Activated CD4-positive, alpha-beta T cell treated with anti-CD3 and anti-CD28 coated beads for 36 hours (primary cell): ENCODE measurements around the gene SHANK2. TPM values are rescaled to one million over a fixed set of nuclear protein-coding genes. Genes with fewer than 3 reads are reported as not detected.

Experiments used
- ATAC-seq: fragments of 200-7000 bp; cut with Tn5 transposase; one replicate; pipeline ENCODE4 v1.10.0; 2021; ENCODE audit warnings: mild to moderate bottlenecking, moderate library complexity
- CTCF ChIA-PET: fragments of 350-600 bp; sonication (Branson Sonifier 250); formaldehyde crosslinking; loops from one replicate; lab custom pipeline; 2021; ENCODE audit warnings: antibody characterized with exemption; lab: Charles Lee
- POLR2A ChIA-PET: fragments of 350-600 bp; sonication (Branson Sonifier 250); formaldehyde crosslinking; loops from one replicate; lab custom pipeline; 2021; ENCODE audit warnings: antibody characterized with exemption, inconsistent platforms; lab: Charles Lee
- DNase-seq: peaks from one replicate; pipeline ENCODE4 v3.0.0-alpha.2; 2020
- H3K27ac Mint-ChIP-seq: one replicate; pipeline ENCODE4 v1.8.0; 2021; ENCODE audit warnings: mixed read lengths
- H3K27me3 Mint-ChIP-seq: one replicate; pipeline ENCODE4 v1.8.0; 2021; ENCODE audit warnings: mixed read lengths
- H3K36me3 Mint-ChIP-seq: one replicate; pipeline ENCODE4 v1.8.0; 2021; ENCODE audit warnings: low read depth, mixed read lengths
- H3K4me1 Mint-ChIP-seq: one replicate; pipeline ENCODE4 v1.8.0; 2021; ENCODE audit warnings: mixed read lengths
- H3K4me3 Mint-ChIP-seq: one replicate; pipeline ENCODE4 v1.8.0; 2021; ENCODE audit warnings: mild to moderate bottlenecking, moderate library complexity, mixed read lengths
- H3K9me3 Mint-ChIP-seq: one replicate; pipeline ENCODE4 v1.8.0; 2021; ENCODE audit warnings: low read depth, mixed read lengths
- intact Hi-C, 2 experiments: fragments of 100-400 bp; cut with DNase I in 1 of 2; cut with micrococcal nuclease in 1 of 2; formaldehyde crosslinking; loops; one replicate each; pipeline versions ENCODE4 v1.14.2 to v1.15.1; 2022 to 2024; cut with DNase I, micrococcal nuclease
- total RNA-seq, 2 experiments: library from RNA; stranded (reverse); gene quantifications; one replicate each; pipeline ENCODE4 v1.2.3, GENCODE V29; 2021

SHANK2 gene
- not detected for total RNA-seq

DNA sequence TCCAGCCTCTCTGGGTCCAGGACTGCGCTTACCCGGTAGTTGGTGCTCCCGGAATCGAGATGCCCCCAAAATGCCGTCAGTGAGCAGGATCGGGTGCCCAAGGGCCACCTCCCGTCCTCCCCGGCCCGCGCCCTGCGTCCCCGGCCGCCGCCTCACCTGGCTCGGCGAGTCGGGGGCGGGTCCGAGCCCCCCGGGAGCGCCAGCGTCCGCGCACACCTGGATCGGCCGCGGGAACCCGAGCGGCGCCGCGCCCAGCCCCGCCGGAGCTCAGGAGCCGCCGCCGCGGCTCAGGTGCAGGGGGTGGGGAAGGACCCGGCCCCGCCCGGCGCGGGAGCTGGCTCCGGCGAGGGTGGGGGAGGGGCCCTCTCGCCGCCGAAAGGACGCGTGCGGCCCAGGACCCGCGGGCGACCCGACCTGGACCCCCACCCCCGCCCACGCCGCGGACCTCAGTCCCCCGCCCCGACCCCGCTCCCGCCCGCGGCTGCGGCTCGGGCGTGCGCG lies at the start of gene SHANK2:
Gene SHANK2, minus strand, starts transcription at position 309 of the 501 bp plus-strand sequence. CDS start 105,251 bp downstream, outside the sequence.
- CTCF ChIA-PET: no interaction called here
- H3K9me3 Mint-ChIP-seq: no peaks in the 10 kb centered on the region
- H3K27me3 Mint-ChIP-seq: peaks cover 48% of the 10 kb centered on the region
- ATAC-seq: no peak
- H3K27ac Mint-ChIP-seq: no peak within 1 kb of the TSS
- H3K4me1 Mint-ChIP-seq: no peaks in the 10 kb centered on the region
- no peaks in the 10 kb centered on the region for H3K36me3 Mint-ChIP-seq
- DNase-seq: no peak
- H3K4me3 Mint-ChIP-seq: no peak within 1 kb of the TSS
- intact Hi-C loops: no loop called here
- POLR2A ChIA-PET: no interaction called here

DNA sequence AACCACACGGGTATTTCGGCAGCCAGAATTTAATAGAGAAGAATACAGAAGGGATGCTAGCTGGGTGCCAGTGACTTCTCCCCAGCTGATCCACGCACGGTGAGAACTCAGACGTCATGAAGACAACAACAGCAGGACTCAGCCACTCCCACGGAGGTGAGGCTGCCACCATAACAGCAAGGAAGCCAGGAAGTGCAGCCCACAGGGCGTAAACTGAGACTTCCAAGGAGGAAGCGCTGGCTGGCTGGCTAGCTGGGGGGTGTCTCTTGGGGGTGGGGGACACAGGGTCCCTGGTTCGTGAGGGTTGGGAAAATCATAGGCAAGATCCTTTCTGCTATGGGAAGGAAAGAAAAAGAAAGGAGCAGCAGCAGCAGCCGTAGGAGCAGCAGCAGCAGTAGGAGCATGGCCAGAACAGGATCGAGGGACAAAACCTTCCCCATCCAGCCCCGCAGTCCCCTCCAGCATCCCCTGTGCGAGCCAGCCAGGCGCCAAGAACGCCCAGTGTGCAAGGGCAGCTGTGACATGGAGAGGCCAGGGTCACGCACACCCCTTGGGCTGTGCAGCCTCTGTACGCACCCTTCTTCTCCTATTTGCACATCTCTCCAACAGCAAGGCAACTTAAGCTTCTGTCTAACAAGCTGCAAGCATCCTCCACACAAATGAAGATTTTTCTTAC lies 49.6 kb upstream of the SHANK2 start:
- Mint-ChIP-seq H3K9me3 (no peaks in the 10 kb centered on the region), H3K4me1 (no peaks in the 10 kb centered on the region), H3K4me3 (no peak overlapping the region), H3K27ac (no peak overlapping the region), H3K27me3 (peaks cover 7% of the 10 kb centered on the region), H3K36me3 (no peaks in the 10 kb centered on the region)
- CTCF ChIA-PET: no interaction called here
- ATAC-seq (no peak), DNase-seq (no peak)
- intact Hi-C loops: no loop called here
- POLR2A ChIA-PET: no interaction called here

DNA sequence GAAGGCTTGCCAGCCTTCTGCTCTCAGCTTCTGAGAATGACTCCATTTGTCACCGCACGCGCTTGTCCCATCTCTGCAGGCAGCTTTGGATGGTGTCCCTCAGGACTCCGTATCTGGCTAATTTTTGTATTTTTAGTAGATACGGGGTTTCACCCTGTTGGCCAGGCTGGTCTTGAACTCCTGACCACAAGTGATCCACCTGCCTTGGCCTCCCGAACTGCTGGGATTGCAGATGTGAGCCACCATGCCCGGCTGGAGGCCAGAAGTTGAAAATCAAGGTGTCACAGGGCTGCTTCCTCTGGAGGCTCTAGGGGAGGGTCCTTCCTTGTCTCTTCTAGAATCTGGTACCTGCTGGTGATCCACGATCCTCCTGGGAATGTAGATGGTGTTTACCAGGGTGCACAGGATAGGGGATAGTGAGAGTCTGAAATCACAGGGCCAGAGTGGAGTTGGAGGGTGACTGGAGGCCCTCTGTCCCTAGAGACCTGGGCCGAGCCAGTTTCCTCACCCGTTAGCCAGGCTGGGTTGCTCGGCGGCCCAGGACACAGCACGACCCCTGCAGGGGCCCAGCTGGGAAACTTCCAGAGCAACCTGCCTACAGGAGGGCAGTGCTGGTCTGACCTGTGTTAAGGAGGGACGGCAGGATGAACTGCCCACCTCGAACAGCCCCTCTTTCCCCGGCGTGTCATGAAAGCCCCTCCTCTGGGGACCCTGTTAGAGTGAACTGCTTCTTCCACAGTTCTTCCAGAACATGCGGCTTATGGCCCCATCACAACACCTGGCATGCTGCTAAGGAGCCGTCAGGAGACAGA lies 48.9 kb upstream of the SHANK2 start:
- H3K27me3 Mint-ChIP-seq: peaks cover 10% of the 10 kb centered on the region
- DNase-seq: no peak
- no peak overlapping the region for H3K27ac Mint-ChIP-seq
- no peaks in the 10 kb centered on the region for H3K4me1 Mint-ChIP-seq
- ATAC-seq: no peak
- POLR2A ChIA-PET: no interaction called here
- CTCF ChIA-PET: interaction anchor here (0.6 kb wide), 1 partner anchor 1529 kb away, joined by 3 read pairs; no protein-coding TSS in a partner anchor
- no peak overlapping the region for H3K4me3 Mint-ChIP-seq
- H3K36me3 Mint-ChIP-seq: no peaks in the 10 kb centered on the region
- H3K9me3 Mint-ChIP-seq: no peaks in the 10 kb centered on the region
- intact Hi-C loops: no loop called here

DNA sequence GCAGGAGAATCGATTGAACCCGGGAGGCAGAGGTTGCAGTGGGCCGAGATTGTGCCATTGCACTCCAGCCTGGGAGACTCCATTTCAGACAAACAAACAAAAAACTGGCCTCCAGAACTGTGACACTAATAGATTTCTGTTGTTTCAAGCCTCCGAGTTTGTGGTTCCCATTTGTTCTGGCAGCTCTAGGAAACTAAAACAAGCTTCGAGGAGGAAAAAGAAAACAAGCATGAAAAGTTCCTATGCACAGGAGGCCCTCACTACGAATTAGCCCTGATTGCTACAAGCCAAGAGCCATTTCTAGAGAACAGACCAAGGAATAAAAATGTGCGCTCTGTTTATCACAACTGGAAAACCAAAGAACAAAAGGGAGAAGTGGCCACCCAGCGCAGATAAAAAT lies 47.8 kb upstream of the SHANK2 start:
- DNase-seq: no peak
- ChIA-PET POLR2A (no interaction called here), CTCF (no interaction called here)
- H3K4me1 Mint-ChIP-seq: no peaks in the 10 kb centered on the region
- H3K27me3 Mint-ChIP-seq: peaks cover 13% of the 10 kb centered on the region
- intact Hi-C loops: no loop called here
- H3K27ac Mint-ChIP-seq: no peak overlapping the region
- H3K36me3 Mint-ChIP-seq: no peaks in the 10 kb centered on the region
- H3K4me3 Mint-ChIP-seq: no peak overlapping the region
- ATAC-seq: no peak
- no peaks in the 10 kb centered on the region for H3K9me3 Mint-ChIP-seq

DNA sequence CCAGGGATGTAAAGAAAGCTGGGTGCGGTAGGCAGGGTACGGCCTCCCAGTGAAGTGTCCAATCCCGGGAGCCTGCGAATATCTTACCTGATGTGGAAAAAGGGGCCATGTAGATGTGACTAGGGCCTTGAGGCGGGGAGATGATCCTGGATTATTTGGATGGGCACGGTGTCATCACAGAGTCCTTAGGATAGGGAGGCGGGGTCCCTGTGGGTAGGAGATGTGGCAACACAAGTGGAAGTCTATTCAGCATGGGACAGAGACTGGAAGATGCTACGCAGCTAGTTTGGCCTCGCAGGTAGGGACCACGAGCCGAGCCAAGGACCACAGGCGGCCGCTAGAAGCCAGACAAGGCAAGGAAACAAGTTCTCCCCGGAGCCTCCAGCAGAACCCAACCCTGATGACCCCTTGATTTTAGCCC lies 46.4 kb upstream of the SHANK2 start:
- DNase-seq (no peak), ATAC-seq (no peak)
- no peak overlapping the region for H3K27ac Mint-ChIP-seq
- no peaks in the 10 kb centered on the region for H3K4me1 Mint-ChIP-seq
- intact Hi-C loops: no loop called here
- no peaks in the 10 kb centered on the region for H3K36me3 Mint-ChIP-seq
- no peak overlapping the region for H3K4me3 Mint-ChIP-seq
- H3K9me3 Mint-ChIP-seq: no peaks in the 10 kb centered on the region
- ChIA-PET POLR2A (no interaction called here), CTCF (no interaction called here)
- peaks cover 16% of the 10 kb centered on the region for H3K27me3 Mint-ChIP-seq

DNA sequence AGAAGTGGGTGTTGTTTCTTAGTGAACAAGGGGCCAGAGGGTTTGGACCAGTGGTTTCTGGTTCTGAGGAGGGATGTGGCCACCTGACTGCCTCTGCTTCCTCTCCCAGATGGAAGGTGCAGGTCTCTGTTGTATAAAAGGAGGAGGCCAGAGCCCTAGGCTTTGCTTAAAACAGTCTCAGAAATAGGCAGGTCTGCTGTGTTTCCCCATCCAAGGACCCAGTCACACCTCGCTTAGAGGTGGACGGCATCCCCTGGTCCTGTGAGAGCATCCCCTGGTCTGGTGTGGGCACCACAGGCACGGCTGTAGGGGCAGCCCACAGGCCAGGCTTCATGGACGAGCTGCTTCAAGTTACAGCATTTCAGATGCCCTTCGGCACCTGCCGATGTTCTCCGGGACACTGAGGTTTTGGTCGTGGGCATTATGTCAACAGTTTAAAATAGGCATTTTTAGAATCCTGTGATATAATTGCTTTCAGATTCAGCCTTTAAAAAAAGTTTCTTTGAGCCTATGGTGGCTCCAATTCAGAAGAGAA lies 45.7 kb upstream of the SHANK2 start:
- no peak overlapping the region for H3K4me3 Mint-ChIP-seq
- intact Hi-C loops: no loop called here
- H3K9me3 Mint-ChIP-seq: no peaks in the 10 kb centered on the region
- no peaks in the 10 kb centered on the region for H3K4me1 Mint-ChIP-seq
- ChIA-PET CTCF (no interaction called here), POLR2A (interaction anchor here (0.6 kb wide), 1 partner anchor 20 kb away, joined by 5 read pairs; no protein-coding TSS in a partner anchor)
- peaks cover 16% of the 10 kb centered on the region for H3K27me3 Mint-ChIP-seq
- DNase-seq: no peak
- no peak overlapping the region for H3K27ac Mint-ChIP-seq
- no peaks in the 10 kb centered on the region for H3K36me3 Mint-ChIP-seq
- ATAC-seq: no peak

DNA sequence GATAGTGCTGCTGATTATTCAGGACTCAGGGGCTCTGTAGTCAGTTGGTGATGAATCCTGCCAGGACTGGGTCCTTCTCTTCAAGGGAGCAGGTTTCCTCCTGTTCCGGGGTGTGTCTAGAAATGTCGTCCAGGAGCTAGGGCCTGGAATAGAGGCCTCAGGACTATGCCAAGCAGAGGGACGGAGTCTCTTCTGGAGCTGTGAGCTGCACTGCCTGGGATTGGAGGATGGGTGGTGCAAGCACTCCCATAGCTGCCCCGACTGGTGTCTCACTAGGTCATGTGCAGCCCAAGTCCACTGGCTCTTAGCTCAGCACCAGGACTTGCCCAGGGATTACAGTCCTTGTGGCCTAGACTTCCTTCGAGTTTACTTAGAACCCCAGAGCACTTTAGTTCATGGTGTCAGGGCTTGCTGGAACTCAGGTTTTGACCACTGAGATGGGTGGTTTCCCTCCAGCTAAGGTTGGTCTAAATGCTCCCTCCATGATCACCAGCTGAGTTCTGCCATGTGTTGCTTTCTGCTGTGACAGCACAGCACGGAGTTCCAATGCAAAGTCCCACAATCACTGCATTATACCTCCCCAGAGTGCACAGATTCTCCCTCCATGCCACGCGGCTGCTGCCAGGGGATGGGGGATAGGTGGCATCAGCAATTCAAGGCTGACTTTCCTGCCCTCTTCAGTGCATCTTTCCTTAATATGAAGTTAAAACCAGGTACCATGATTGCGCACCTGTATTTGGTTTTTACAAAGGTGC lies 42.6 kb upstream of the SHANK2 start:
- Mint-ChIP-seq H3K27ac (no peak overlapping the region), H3K4me3 (no peak overlapping the region), H3K9me3 (peaks cover 9% of the 10 kb centered on the region), H3K4me1 (no peaks in the 10 kb centered on the region), H3K27me3 (peaks cover 14% of the 10 kb centered on the region), H3K36me3 (no peaks in the 10 kb centered on the region)
- ChIA-PET CTCF (interaction anchor here (1.1 kb wide), 1 partner anchor 13 kb away, joined by 4 read pairs; no protein-coding TSS in a partner anchor), POLR2A (no interaction called here)
- no peak for ATAC-seq
- DNase-seq: no peak
- intact Hi-C loops: no loop called here

DNA sequence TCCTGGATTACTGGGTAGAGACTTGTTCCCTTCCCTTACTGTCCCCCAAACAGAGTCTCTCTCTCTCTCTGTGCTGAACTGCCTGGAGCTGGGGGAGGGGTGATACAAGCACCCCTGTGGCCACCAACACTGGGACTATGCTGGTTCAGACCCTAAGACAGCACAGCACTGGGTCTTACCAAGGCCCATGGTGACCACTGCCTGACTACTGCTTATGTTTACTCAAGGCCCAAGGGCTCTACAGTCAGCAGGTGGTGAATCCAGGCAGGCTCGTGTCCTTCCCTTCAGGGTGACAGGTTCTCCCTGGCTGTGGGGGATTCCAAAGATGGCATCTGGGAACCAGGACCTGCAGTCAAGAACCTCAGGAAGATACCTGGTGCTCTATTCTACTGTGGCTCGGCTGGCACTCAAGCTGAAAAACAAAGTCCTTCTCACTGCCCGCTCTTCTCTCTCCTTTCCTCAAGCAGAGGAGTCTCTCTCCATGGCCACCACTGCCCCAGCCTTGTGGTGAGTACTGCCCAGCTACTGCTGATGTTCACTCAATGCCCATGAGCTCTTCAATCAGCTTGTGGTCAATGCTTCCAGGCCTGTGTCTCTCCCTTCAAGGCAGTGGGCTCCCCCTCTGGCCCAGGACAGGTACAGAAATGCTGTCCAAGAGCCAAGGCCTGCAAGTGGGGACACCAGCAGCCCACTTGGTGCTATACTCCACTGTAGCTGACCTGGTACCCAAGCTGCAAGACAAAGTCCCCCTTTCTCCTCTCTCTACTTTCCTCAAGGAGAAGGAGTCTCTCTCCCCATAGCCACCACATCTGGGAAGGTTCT lies 41.8 kb upstream of the SHANK2 start:
- Mint-ChIP-seq H3K27ac (no peak overlapping the region), H3K4me3 (no peak overlapping the region), H3K27me3 (peaks cover 11% of the 10 kb centered on the region), H3K9me3 (peaks cover 15% of the 10 kb centered on the region), H3K36me3 (no peaks in the 10 kb centered on the region), H3K4me1 (no peaks in the 10 kb centered on the region)
- ChIA-PET POLR2A (no interaction called here), CTCF (no interaction called here)
- DNase-seq (no peak), ATAC-seq (no peak)
- intact Hi-C loops: no loop called here

DNA sequence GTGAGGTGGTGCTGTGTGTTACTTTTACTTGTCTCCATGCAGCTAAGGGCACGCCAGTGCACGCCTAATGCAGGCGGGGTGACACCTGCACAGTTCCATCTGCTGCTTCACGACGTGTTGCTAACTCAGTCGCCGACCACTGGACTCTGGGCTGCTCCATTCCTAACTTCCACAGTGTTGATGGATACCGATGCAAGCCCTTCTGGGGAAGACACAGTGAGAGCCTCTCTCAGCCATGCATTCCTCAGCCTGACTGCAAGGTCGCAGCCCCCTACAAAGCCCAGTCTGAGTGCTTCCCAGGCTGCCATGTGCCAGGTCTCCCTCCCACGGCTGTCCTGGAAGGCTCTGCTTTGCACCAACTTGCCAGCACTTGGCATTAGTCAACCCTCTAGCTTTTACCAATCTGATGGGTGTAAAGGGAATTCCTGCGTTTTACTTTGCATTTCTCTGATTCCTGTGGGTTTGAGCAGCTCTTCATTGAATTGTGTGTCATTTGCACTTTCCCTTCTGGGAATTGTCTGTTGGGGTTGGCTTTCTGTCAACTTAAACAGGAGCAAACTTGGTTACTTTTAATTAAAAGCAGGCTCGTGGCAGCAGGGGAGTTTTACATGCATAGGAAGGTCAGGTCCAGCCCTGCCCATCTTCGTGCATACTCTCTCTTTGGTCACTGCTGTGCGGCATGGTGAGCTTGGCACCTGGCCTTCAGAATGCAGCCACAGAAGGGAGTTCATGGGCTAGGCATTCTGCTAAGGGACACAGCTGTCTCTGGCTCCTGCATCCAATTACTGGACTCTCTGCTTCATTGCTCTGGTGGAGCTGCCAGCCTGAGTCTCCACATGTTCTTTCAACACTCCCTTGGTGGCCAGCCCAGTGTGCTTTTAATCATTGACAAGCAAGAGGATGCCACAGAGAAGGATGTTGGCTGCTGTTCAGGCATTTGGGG lies 34.6 kb upstream of the SHANK2 start:
- no peak for DNase-seq
- no peaks in the 10 kb centered on the region for H3K4me1 Mint-ChIP-seq
- ATAC-seq: no peak
- H3K27me3 Mint-ChIP-seq: no peaks in the 10 kb centered on the region
- H3K36me3 Mint-ChIP-seq: no peaks in the 10 kb centered on the region
- no peak overlapping the region for H3K4me3 Mint-ChIP-seq
- intact Hi-C loops: no loop called here
- H3K27ac Mint-ChIP-seq: no peak overlapping the region
- CTCF ChIA-PET: no interaction called here
- peaks cover 17% of the 10 kb centered on the region for H3K9me3 Mint-ChIP-seq
- POLR2A ChIA-PET: no interaction called here

DNA sequence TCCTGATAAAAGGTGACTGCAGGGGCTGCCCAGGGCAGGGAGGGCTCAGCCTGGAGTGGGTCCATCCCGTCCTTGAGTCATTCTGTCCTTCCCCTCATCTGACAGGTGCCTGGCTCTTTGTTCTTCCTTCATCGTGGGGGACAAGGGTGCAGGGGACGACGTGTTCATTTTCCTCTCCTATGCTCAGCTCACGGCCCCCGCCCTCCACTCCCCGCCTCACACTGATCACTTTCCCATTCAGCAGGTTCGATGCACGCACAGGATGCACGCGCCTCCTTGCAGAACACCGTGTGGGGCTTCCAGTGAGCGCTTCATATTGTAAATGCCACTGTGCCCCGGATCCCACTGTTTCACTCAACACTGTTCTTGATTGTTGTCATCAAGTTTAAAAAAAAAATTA lies 32.7 kb upstream of the SHANK2 start:
- intact Hi-C loops: no loop called here
- no peak for DNase-seq
- ChIA-PET CTCF (no interaction called here), POLR2A (no interaction called here)
- Mint-ChIP-seq H3K9me3 (peaks cover 9% of the 10 kb centered on the region), H3K4me1 (no peaks in the 10 kb centered on the region), H3K4me3 (no peak overlapping the region), H3K36me3 (no peaks in the 10 kb centered on the region), H3K27me3 (peaks cover 2% of the 10 kb centered on the region), H3K27ac (no peak overlapping the region)
- ATAC-seq: no peak
